ENCODE data around the gene POLR1A. TPM values are rescaled to one million over a fixed set of nuclear protein-coding genes. Genes with fewer than 3 reads are reported as not detected.

The POLR1A gene
- total RNA-seq, 4 donors from 2014 or later: 13.3 to 22.4 (median 16.6) TPM

- Histone ChIP-seq H3K36me3 (peaks cover 28 to 54% (median 48%) of the 10 kb centered on the region in 4 donors), H3K27ac (replicated peaks in 1 of 4) (peak overlapping the region in 1 of 4 donors; percentile 57), H3K27me3 (no peaks in the 10 kb centered on the region), H3K4me3 (no peak overlapping the region), H3K4me1 (peaks cover 9 to 24% (median 13%) of the 10 kb centered on the region in 4 donors), H3K9me3 (no peaks in the 10 kb centered on the region)
- TF ChIP-seq POLR2A (IDR thresholded peaks at IDR 0.05; ENCODE audit: low read depth) (no peak), EP300 (IDR thresholded peaks at IDR 0.05) (no peak), CTCF (IDR thresholded peaks at IDR 0.05) (no peak), POLR2AphosphoS5 (IDR thresholded peaks at IDR 0.05) (no peak)
- intact Hi-C loops (cut with DNase I): no loop called here
- WGBS: 98% methylated on average over 7 of the region's 7 CpGs
- no peak for DNase-seq (ENCODE audit: extremely low spot score)
Observed at GRCh38 chr2:86025229-86025820, 80.4 kb downstream of the POLR1A start.

- Histone ChIP-seq H3K9me3 (no peaks in the 10 kb centered on the region), H3K27me3 (no peaks in the 10 kb centered on the region), H3K36me3 (peaks cover 14 to 34% (median 33%) of the 10 kb centered on the region in 4 donors), H3K4me3 (no peak overlapping the region), H3K4me1 (peaks cover 5 to 20% (median 11%) of the 10 kb centered on the region in 4 donors), H3K27ac (replicated peaks in 1 of 4) (no peak overlapping the region)
- WGBS: 98% methylated on average over 2 of the region's 2 CpGs
- TF ChIP-seq POLR2A (IDR thresholded peaks at IDR 0.05; ENCODE audit: low read depth) (no peak), EP300 (IDR thresholded peaks at IDR 0.05) (no peak), POLR2AphosphoS5 (IDR thresholded peaks at IDR 0.05) (no peak), CTCF (IDR thresholded peaks at IDR 0.05) (no peak)
- intact Hi-C loops (cut with DNase I): no loop called here
- no peak for DNase-seq (ENCODE audit: extremely low spot score)
Observed at GRCh38 chr2:86023366-86023712, 82.3 kb downstream of the POLR1A start.

GRCh38 chr2:86022661-86023365 lies 82.9 kb downstream of the POLR1A start:
- intact Hi-C loops (cut with DNase I): no loop called here
- DNase-seq (ENCODE audit: extremely low spot score): no peak
- no peak overlapping the region for H3K27ac ChIP-seq (replicated peaks in 1 of 4)

More at GRCh38 chr2:86022661-86023365, 82.9 kb downstream of the POLR1A start:
- TF ChIP-seq POLR2A (IDR thresholded peaks at IDR 0.05; ENCODE audit: low read depth) (no peak), EP300 (IDR thresholded peaks at IDR 0.05) (no peak), CTCF (IDR thresholded peaks at IDR 0.05) (no peak), POLR2AphosphoS5 (IDR thresholded peaks at IDR 0.05) (no peak)
- 93% methylated on average over 13 of the region's 13 CpGs for WGBS
- no peaks in the 10 kb centered on the region for H3K27me3 ChIP-seq
- H3K4me1 ChIP-seq: peaks cover 3 to 24% (median 15%) of the 10 kb centered on the region in 4 donors
- H3K9me3 ChIP-seq: no peaks in the 10 kb centered on the region
- H3K36me3 ChIP-seq: peaks cover 12 to 29% (median 27%) of the 10 kb centered on the region in 4 donors
- H3K4me3 ChIP-seq: no peak overlapping the region
